A549 treated with DMSO at 1 μM for 4 hours (cell line): ENCODE measurements around the gene HLF. TPM values are rescaled to one million over a fixed set of nuclear protein-coding genes. Genes with fewer than 3 reads are reported as not detected.

Experiments used
- total RNA-seq: library from RNA; stranded (reverse); fragments of 200-300 nt; extraction: Qiagen RNA extraction; gene quantifications from 5 replicates; pipeline ENCODE4 v1.2.3, GENCODE V29; 2022; ENCODE audit warnings: low read depth

Gene HLF
- total RNA-seq, result 0.07 to 0.34 TPM (median 0.18 TPM) in 5 replicates

GRCh38 chr17:55264645-55265298, at the start of gene HLF:
HLF (plus strand) TSS chr17:55264960; CDS start chr17:55265485, 525 bp downstream.

Other genes starting within 250 kb of the HLF start
- gene MMD, start 156.9 kb downstream of the HLF start, total RNA-seq, result 14.5 to 21.5 TPM (median 18.3 TPM) in 5 replicates
- gene SMIM36, start 246.5 kb downstream of the HLF start, total RNA-seq, result not detected in 5 replicates